ENCODE results near the gene SELPLG.
"Not testable (repeated sequence)": the region's sequence is repeated elsewhere in the genome, so short reads cannot be mapped to it uniquely, and the experiment has no call there.

SELPLG gene

DNA sequence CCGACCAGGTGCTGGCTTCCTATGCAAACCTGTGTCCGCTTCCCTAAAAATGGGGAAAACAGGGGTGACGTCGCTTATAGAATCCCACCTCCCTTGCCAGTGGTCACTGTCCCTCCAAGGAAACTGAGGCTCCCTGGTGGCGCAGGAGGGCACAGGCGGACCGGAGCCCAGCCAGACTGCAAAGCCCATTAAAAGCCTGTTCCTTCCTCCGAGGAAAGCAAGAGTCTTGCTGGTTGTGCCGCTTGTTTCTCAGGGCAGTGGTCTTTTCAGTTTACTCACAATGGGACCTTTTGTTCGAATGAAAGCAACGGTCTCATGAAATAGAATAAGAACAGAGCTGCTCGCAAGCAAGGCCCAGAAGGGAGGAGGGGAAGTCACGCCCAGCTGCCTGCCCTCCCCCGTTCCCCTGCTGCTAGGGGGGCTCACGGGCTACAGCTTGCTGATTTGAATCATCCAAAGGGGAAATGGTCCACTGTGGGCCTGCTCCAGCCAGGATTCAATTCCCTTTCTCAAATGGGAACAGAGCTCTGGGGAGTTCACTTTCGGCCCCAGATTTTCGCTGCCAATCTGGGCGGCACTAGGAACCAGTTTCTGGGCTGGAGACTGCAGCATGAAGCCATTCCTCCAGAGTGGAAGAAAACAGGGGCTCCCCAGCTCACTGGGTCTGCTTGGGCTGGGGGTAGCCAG is 4.6 kb upstream of the SELPLG start:
- no peak for DNase-seq

GRCh38 chr12:108637222-108637971 is 3.7 kb upstream of the SELPLG start:
- no peak for DNase-seq

DNA sequence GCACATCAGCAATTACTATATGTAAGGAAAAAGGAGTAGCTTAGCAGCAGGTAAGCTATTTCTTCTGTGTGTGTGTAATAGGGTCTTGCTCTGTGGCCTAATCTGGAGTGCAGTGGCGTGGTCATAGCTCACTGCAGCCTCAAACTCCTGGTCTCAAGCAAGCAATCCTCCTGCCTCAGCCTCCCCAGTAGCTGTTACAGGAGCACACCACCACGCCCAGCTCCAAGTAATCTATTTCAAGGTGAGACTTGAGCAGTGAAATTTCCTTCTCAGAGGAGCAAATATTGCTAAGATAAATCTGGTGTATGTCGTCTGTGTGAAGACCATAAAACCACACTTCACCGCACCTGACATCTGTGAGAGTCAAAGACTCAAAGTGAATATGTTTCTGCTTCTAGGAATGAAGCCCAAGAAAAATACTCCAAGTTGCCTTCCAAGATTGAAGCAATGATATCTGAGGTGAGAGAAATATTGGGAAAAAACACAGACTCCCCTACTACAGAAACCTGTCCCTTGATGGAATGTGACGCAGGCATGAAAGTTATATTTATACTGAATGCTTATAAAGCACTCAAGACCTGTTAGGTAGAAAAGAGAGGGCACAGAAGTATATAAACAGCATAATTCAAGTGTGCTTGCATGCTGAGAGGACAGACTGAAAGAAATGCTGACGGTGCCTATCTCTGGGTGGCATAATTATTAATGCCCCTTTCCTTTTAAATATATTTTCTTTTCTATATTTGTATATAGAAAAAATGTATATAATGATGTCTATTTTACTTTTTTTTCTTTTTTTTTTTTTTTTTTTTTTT is 2.5 kb upstream of the SELPLG start:
- DNase-seq, result no peak

DNA sequence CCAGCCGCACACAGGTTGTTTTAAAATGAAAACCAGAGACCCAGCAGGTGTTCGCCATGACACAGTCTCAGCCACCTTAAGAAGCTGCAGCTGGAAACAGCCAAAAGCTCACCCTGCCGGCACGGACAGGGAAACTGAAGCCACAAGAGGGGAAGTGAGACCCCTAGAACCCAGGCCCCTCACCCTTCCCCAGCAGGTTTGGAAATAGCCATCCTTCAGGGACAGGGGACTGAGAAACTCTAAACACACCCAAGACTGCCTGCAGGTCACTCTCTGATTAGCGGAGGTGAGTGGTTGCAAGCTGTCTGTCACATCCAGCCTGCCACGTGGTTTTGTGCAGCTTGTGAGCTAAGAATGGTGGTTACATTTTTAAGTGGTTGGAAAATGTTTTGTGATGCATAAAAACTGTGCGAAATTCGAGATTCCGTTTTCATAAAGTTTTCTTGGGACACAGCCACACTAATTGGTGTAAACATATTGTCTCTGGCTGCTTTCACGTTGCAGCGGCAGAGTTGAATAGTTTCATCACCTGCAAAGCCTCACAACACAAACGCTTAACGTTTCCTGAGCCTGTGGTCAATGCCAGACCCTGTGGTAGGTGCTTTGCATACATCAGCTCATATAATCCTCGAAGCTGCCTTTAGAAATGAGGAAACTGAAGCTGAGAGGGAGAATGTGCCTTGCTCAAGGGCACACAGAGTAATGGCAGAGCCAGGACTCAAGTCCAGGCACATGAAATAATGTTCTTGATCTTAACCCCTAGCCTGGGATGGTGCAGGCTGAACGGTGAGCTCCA is 1.7 kb upstream of the SELPLG start:
- peak; percentile 61 for DNase-seq

GRCh38 chr12:108634341-108634751 is 652 bp upstream of the SELPLG start:
- peak; percentile 67 for DNase-seq

DNA sequence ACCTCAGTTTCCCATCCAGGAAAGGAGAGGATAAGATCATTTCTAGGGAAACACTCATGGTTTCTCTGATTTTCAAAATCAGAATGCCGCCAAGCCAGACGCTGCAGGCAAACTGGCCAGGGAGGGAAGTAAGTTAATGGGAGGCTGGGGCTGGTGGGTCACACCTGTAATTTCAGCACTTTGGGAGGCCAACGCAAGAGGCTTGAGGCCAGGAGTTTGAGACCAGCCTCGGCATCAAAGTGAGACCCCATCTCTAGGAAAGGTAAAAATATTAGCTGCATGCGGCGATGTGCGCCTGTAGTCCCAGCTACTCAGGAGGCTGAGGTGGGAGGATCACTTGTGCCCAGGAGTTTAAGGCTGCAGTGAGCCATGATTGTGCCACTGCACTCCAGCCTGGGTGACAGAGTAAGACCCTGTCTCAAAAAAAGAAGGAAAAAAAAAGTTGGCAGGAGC is 587 bp downstream of the SELPLG start:
- no peak for DNase-seq

DNA sequence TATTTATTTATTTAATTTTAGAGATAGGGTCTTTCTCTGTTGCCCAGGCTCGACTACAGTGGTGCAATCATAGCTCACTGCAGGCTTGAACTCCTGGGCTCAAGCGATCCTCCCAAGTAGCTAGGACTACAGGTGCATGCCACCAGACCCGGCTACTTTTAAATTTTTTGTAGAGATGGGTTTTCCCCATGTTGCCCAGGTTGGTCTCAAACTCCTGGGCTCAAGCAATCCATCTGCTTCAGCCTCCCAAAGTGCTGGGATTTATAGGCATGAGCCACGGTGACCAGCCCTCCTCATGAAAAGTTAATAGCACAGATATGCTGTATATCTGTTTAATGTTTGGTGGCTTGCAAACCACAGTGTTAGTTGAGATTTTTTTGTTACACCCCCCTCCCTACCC is 2.4 kb downstream of the SELPLG start:
- not testable (repeated sequence) for DNase-seq

DNA sequence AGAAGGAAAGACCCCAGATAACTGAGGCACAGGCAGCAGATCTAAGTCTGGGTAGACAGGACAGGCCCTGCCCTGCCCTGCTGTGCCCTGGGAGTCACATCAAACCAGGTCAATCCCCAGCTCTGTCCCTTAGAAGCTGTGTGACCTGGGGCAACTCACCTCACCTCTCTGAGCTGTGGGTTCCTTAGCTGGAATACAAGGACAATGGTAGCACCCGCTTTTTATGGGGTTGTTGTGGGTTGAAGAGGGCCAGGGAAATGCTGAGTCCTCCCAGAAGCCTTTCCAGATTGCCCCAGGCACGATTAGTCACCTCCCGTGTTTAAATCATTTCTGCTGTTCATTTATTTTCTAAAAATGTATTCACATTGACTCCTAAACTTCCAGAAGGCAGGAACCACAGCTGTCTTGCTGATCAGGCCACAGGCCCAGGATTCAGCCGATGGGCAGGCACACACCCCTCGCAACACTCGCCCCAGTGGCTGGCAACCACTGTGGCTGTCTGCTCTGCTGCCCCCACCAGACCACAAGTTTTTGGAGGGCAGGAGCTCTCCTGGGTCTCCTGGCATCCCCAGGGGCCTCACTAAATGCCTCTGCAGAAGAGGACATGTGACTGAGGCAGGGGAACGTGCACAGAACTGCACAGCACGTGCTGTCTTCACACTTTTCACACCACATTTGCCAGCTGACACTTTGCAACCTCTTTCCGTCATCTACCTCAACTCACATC is 3.0 kb downstream of the SELPLG start:
- DNase-seq, result peak; percentile 36

- DNase-seq, result peak; percentile 75
Measured at GRCh38 chr12:108629824-108630476, 3.7 kb downstream of the SELPLG start.

- no peak for DNase-seq
Measured at GRCh38 chr12:108629151-108629550, 4.5 kb downstream of the SELPLG start.

DNA sequence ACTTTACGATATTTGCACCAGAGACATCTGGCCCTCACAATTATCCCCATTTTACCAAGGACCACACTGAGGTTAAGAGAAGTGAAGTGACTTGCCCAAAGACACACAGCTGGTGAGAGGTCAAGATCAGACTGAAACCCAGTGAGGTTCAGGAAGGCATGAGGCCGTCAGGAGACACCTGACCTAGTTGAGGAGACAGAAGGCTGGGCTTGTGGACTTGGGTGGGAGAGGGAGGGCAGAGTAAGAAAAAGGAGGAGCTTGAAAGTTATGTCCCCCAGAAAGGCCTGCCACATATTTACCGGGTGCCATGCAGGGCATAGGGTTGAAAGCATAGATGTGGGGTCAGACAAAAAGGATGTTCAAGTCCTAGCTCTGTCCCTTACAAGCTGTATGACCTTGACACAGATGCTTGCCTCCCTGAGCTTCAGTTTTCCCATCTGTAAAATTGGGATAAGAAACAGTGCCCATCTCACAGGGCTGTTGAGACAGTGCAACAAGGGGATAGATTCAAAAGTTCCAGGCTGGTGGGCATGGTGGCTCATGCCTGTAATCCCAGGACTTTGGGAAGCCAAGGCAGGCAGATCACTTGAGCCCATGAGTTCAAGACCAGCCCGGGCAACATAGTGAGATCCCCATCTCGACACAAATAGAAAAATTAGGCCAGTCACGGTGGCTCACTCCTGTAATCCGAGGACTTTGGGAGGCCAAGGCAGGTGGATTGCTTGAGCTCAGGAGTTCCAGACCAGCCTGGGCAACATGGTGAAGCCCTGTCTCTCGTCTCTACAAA is 6.4 kb downstream of the SELPLG start:
- DNase-seq, result no peak

- no peak for DNase-seq
Measured at GRCh38 chr12:108625228-108625627, 8.5 kb downstream of the SELPLG start.

DNA sequence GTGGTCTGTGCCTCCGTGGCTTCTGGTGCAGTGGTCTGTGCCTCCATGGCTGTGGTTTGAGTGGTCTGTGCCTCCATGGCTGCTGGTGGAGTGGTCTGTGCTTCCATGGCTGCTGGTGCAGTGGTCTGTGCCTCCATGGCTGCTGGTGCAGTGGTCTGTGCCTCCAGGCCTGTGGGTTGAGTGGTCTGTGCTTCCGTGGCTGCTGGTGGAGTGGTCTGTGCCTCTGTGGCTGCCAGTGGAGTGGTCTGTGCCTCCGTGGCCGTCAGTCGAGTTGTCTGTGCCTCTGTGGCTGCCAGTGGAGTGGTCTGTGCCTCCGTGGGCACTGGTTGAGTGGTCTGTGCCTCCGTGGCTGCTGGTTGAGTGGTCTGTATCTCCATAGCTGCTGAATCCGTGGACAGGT is 10.1 kb downstream of the SELPLG start:
- no peak for DNase-seq

GRCh38 chr12:108622921-108623514 is 10.7 kb downstream of the SELPLG start:
- no peak for DNase-seq

- peak; percentile 75 for DNase-seq
Measured at GRCh38 chr12:108622421-108622820, 11.3 kb downstream of the SELPLG start.

DNA sequence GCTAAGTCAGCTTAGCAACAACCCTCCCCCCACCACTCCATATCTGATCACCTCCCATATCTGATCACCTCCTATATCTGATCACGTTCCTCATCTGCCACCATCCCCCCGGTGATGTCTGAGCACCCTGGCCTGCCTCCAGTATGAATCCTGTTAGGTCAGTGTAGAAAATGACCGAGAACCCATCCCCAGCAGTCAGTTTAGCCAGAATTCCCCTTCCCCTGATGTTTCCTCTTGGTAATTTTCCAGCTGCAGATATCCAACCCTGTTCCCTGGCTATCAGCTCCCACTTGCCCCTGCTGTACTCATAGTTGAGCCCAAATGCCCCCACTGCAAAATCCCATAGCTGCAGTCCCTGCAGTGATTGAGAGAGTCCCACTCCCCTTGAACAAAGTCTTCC is 12.5 kb downstream of the SELPLG start:
- DNase-seq, result no peak

GRCh38 chr12:108620236-108620879 is 13.3 kb downstream of the SELPLG start:
- no peak for DNase-seq

DNA sequence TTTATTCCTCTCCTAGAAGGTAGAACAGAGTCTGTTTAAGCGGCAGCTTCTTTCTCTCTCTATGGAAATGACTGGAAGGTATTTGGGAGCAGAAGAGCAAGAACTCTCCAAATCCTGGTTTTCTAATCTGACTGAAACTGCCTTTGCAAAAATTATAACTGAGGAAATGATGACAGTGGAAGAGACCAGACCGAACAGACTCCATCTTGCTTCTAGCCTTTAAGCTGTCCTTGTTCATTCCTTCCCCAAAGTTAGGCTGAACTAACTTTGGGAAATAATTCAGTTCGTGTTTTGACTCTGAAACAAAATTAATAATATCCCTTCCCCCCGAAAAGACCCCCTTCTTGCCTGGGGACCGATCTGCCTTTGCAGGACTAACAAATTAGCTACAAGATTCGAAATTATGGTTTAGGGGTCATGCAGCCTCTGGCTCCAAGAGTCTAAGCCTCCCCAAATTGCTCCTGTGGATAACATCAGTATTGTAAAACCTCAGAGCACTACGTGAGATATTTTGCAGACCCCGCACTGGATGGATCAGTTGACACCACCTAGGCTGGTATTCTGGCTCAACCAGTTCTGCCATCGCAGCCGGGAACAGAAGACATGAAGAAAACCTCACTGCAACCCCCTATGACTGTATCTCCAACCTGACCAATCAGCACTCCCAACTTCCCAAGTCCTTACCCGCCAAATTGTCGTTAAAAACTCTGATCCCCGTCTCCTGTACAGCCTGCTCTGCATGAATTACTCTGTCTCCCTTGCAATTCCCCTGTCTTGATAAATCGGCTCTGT is 14.1 kb downstream of the SELPLG start:
- DNase-seq, result no peak

DNA sequence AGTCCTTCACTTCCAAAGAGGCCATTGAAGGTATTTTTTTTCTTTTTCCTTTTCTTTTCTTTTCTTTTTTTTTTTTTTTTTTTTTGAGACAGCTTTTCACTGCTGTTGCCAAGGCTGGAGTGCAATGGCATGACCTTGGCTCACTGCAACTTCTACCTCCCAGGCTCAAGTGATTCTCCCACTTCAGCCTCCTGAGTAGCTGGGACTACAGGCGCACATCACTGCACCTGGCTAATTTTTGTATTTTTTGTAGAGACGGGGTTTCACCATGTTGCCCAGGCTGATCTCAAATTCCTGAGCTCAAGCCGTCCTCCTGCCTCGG is 14.8 kb downstream of the SELPLG start:
- DNase-seq, result not testable (repeated sequence)
